NCI-H128 (cell line): ENCODE measurements around the gene TOB1.

ENCODE experiments used
- DNase-seq: peaks from one replicate; lab custom pipeline; 2025; ENCODE audit not compliant: unreplicated experiment; lab: John Stamatoyannopoulos, UW

Gene TOB1

DNA sequence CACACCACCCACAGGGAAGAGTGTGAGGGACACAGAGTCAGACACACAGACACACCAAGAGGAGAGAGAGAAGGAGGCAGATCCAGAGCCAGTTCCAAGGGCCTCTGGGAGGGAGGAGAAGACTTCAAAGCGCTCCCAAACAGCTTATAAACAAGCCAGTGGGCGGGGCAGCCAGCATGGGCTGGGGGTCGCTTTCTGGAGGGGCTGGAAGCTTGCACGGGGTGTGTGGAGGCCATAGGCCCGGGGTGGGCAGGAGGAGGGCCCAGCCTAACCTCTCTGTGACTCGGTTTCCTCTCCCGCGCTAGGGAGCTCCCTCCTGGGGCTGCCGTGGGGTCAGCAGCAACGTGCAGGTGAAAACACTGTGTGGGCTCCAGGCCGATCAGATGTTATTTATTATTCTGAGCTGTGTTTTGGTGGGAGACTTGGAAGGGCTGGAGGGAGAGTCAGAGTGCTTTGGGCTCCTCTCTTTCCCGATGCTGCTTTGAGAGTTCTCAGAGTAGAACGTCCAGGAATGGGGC, 33.2 kb downstream of the TOB1 start:
- DNase-seq: no peak

DNA sequence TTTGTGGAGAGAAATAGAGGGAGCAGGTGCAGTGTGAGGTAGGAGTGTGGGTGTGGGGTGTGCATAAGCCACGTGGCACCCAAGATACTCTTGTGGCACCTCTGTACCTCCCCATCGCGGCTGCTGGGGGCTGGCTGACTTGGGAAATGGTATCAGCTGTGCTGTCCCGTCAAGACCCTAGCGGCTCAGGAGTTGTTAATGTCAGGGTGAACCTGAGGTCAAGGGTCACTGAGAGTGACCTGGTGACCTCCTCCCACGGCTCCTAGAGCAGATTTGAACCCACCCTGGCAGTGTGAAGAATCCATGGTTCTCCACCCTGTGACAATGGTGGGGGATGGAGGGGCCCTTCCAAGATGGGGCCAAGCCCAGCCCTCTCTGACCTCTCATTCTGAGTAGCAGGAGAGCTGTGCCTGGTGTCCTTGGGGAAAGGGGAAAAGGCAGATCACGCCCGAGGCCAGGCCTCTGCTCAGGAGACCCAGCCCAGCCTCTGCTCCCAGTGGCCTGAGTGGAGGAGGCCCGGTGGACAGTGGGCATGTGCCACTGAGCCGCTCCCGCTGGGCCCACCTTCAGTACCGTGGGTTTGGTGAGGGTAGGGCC, 33.8 kb downstream of the TOB1 start:
- DNase-seq: no peak

DNA sequence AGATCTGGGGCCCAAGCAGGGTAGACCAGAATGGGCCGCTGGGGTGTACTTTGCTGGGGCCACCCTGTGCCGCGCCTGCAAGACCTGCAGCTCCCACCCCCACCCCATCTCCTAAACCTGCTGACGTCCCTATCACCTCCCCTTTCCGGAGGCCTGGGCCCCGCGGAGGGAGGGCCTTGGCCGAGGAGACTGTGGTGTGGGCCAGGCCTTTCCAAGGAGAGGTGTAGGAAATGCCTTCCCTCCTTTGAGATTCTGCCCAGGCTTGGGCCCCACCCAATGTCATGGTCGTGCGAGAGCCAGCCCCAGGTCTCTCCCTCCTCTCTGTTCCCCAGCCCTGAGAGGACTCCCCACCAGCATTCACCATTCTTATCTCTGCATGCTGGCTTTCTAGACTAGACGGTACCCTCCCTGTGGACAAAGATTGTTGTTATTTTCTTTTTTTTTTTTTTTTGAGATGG, 34.7 kb downstream of the TOB1 start:
- no peak for DNase-seq

DNA sequence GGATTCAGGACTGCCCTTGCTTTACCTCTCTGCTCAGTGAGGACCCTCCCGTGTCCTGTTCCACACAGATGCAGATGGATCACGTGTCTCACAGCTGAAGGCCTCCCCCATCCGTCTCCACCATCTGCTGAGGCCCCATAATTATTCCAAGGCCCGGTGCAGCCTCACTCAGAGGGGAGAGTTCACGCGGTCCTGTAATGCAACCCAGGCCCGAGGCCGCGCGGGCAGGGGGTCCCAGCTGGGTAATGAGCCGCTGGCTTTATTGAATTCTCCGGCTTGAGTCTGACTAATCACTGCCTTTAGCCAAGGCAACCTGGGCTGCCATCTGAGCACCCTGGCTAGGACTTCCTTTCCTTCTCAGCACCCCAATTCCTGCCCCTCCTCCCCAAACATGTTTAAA, 35.2 kb downstream of the TOB1 start:
- no peak for DNase-seq

- no peak for DNase-seq
Measured at GRCh38 chr17:50830352-50830751, 35.8 kb downstream of the TOB1 start.

- DNase-seq: no peak
Measured at GRCh38 chr17:50829332-50829731, 36.8 kb downstream of the TOB1 start.

GRCh38 chr17:50828508-50829170, 37.5 kb downstream of the TOB1 start:
- DNase-seq: no peak

DNA sequence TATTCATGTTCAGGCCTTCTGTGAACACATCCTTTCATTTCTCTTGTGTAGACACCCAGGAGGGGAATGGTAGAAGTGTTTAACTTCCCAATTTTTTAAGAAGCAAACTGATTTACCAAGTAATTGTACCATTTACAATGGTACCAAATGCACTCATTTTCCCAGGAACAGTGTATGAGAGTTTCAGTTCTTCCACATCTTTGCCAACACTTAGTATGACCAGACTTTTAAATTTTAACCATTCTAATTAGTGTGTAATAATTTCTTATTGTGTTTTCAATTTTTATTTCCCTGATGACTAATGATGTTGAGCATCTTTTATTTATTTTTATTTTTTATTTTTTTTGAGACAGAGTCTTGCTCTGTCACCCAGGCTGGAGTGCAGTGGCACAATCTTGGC, 41.0 kb downstream of the TOB1 start:
- no peak for DNase-seq

GRCh38 chr17:50824429-50824828, 41.7 kb downstream of the TOB1 start:
- no peak for DNase-seq

DNA sequence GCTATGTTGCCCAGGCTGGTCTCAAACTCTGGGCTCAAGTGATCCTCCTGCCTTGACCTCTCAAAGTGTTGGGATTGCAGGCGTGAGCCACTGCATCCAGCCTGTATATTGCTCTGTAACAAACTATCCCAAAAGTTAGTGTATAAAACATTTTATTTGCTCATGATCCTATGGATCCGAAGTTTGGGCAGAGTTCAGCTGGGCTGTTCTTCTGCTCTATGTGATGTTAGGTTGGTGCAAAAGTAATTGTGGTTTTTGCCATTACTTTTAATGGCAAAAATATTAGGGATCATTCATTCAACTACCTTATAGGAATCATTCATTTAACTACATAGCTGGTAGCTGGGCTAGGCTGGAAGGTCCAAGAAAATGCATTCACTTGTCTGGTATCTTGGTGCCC, 43.6 kb downstream of the TOB1 start:
- no peak for DNase-seq

DNA sequence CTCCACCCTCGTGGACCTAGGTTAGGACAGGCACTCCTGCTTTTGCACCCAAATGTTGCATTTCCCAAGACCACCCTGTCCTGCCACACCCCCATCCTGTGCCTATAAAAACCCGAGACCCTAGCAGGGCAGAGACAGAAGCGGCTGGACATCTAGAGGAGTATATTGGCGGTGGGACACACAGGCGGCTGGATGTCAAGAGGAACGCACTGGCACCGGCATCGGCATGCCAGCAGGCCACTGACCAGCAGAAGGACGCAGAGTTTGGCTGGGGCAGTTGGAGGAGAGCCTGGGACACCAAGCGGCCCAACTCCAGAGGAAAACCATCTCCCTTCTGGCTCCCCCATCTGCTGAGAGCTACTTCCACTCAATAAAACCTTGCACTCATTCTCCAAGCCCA, 45.5 kb downstream of the TOB1 start:
- DNase-seq: no peak

GRCh38 chr17:50818921-50819657, 47.1 kb downstream of the TOB1 start:
- DNase-seq: no peak

- no peak for DNase-seq
Measured at GRCh38 chr17:50818261-50818660, 47.9 kb downstream of the TOB1 start.

DNA sequence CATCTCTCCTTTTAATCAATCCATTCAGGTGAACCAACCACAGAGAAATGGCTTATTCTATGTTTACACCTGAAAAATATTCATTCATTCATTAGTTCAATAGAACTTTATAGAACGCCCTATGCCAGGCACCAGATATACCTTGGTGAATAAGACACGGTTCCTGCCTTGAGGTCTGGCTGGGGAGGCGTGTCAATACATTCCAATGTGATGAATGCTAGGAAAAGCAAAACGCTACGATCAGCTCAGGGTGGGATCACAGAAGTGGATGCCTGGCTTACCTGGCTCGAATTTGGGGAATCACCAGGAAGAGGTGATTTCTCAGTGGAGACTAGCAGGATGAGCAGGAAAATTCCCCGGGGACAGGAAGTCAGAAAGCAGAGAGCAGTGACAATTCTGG, 48.3 kb downstream of the TOB1 start:
- DNase-seq: no peak

GRCh38 chr17:50816771-50817751, 49.1 kb downstream of the TOB1 start:
- no peak for DNase-seq

DNA sequence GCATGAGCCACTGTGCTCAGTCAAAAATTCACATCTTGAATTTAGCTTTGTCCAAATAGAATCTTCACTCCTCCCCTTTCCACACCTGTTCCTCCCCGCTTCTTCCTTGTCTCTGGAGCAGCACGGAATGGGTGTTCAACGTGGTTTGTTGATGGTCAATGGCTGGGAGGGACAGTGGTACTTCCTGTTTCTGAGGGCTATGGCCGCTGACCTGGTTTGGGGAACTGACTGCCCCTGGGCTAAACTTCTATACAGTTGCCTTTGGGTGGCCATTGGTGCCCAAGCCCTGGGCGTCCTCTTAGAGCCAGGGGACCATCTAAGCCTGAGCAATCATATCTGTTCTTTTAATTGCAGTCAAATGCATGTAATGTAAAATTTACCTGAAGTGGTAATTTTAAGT, 49.9 kb downstream of the TOB1 start:
- DNase-seq: no peak

DNA sequence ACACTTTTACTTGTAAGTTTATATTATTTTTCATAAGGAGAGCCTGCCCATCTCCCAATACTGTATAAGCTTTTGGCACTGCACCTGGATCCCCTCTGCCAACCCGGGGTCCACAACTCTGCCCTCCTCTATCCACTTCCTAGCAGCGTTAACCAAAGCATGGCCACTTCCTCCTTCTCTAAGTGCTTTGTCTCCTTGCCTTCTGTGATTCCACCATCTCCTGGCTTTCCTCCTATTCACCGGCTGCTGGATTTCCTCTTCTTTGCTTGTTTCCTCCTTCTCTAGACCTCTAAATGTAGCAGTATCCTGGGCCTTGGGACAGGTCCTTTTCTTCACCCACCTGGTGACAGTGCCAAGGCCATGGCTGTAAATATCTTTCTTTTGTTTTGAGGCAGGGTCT, 50.8 kb downstream of the TOB1 start:
- no peak for DNase-seq

DNA sequence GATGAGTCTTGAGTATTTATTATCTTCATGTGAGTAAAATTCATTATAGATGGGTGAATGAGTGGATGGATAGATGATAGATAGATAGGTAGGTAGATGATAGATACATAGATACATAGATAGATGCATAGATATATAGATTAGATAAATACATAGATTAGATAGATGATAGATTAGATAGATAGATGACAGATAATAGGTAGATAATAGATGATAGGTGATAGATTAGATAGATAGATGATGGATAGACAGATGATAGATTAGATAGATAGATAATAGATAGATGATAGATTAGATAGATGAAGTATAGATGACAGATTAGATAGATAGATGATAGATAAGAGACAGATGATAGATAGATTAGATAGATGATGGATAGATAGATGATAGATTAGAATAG, 52.6 kb downstream of the TOB1 start:
- no peak for DNase-seq
